ENCODE data around the gene DUOX1. TPM values are rescaled to one million over a fixed set of nuclear protein-coding genes. Genes with fewer than 3 reads are reported as not detected.
A peak's percentile ranks its signal among the peaks of the same experiment; 100 is the strongest.

DUOX1 gene
- total and polyA plus RNA-seq, 9 of the 15 experiments (the other 6 are each of a cell fraction or from before 2014, with no cell fraction given) = 0.01 to 0.22 (median 0.01) TPM; not detected in 6

GRCh38 chr15:45087513-45087912, 42.3 kb upstream of the DUOX1 start (continued):
- TF ChIP-seq CTCF (IDR thresholded peaks at IDR 0.05 in 2 of 3, conservative IDR thresholded peaks at IDR 0.05 in 1 of 3; ENCODE audit: insufficient read depth in 2 of 3, low read depth in 1 of 3, low read length in 3 of 3) (peak; percentile 20 to 37 (median 35); a peak in 3 of 6 replicates), RAD21 (CRISPR knock-in tag; conservative IDR thresholded peaks at IDR 0.05 in 1 of 2, IDR thresholded peaks at IDR 0.05 in 1 of 2) (peak in 1 of 2 experiments; percentile 21; a peak in 1 of 4 replicates), SP2 (IDR thresholded peaks at IDR 0.05; ENCODE audit: extremely low read depth, low read depth, low read length, poor library complexity, severe bottlenecking) (no peak), ZNF24 (IDR thresholded peaks at IDR 0.05) (0 out of 2 replicates have a peak, but pooled peaks have one; percentile 15), FIP1L1 (IDR thresholded peaks at IDR 0.05; ENCODE audit: low read depth, low read length, poor library complexity, severe bottlenecking) (no peak), ZBTB8A (IDR thresholded peaks at IDR 0.05; ENCODE audit: partially characterized antibody) (no peak), NFYB (IDR thresholded peaks at IDR 0.05; ENCODE audit: extremely low read depth, insufficient read length) (no peak), KDM1A (IDR thresholded peaks at IDR 0.05) (no peak)
